K562 (cell line): ENCODE results near the gene PLXNA2. TPM values are rescaled to one million over a fixed set of nuclear protein-coding genes. Genes with fewer than 3 reads are reported as not detected.

Source experiments
- ATAC-seq: fragments of 200-7000 bp; cut with Tn5 transposase; 3 replicates; pipeline ENCODE4 v1.9.1; 2020; ENCODE audit warnings: moderate library complexity
- BruUV-seq: library from RNA; stranded (reverse); fragments of 400-500 nt; replicated peaks from 2 replicates; lab custom pipeline; 2021; lab: Mats Ljungman, UMichigan
- CTCF ChIA-PET: fragments of 300-600 bp; formaldehyde crosslinking; extraction: SDS; loops from one replicate; lab custom pipeline; 2021; ENCODE audit warnings: low intra/inter-chr PET ratio; lab: Yijun Ruan, JAX
- POLR2A ChIA-PET: fragments of 300-600, 350-650 bp; sonication (Branson Sonifier 250); formaldehyde crosslinking; extraction: SDS; loops from one replicate; lab custom pipeline; 2021; ENCODE audit warnings: antibody characterized with exemption, inconsistent platforms; lab: Yijun Ruan, JAX
- DNase-seq, 4 experiments: peaks; one replicate each; pipeline versions ENCODE4 v3.0.0 to v3.0.0-alpha.2; 2011 to 2018; ENCODE audit warnings: low spot score in 3 of 4, mixed read lengths in 3 of 4; ENCODE audit errors: extremely low read depth in 1 of 4
- FAIRE-seq: peaks from 2 replicates; lab custom pipeline; 2011; peaks lifted over from hg19 to GRCh38; lab: Jason Lieb, UNC
- H2AFZ ChIP-seq: 2 replicates; pipeline ENCODE4 v1.6.0; 2011; ENCODE audit warnings: low read depth, low read length, control low read depth, inconsistent platforms
- H3K27ac ChIP-seq: fragments of 200-600 bp; 3 replicates; pipeline ENCODE4 v1.8.0; 2011; ENCODE audit warnings: low read depth, mild to moderate bottlenecking, control low read depth, inconsistent platforms, low read length, moderate library complexity, mixed read lengths; ENCODE audit errors: extremely low read depth
- H3K27me3 ChIP-seq, 2 experiments: fragments of 300-600 bp in 1 of 2; 2 replicates in 1 of 2; 3 replicates in 1 of 2; pipeline versions ENCODE4 v1.6.0 to v1.8.0; 2011; ENCODE audit warnings: inconsistent platforms in 2 of 2, low read length in 2 of 2, mild to moderate bottlenecking in 1 of 2, mixed read lengths in 1 of 2, moderate library complexity in 1 of 2; ENCODE audit not compliant: control insufficient read depth in 2 of 2, insufficient read depth in 2 of 2
- H3K36me3 ChIP-seq: fragments of 300-600 bp; 3 replicates; pipeline ENCODE4 v1.8.0; 2011; ENCODE audit warnings: mild to moderate bottlenecking, low read length, inconsistent platforms; ENCODE audit not compliant: control insufficient read depth, insufficient read depth
- H3K4me1 ChIP-seq, 2 experiments: fragments of 200-600 bp in 1 of 2; replicated peaks in 1 of 2; 2 replicates in 1 of 2; 3 replicates in 1 of 2; pipeline versions ENCODE4 v1.5.1 to v1.8.0; 2011; ENCODE audit warnings: inconsistent platforms in 2 of 2, low read length in 2 of 2, mild to moderate bottlenecking in 1 of 2, mixed read lengths in 1 of 2, moderate library complexity in 1 of 2; ENCODE audit not compliant: control insufficient read depth in 2 of 2, insufficient read depth in 2 of 2
- H3K4me2 ChIP-seq: 2 replicates; pipeline ENCODE4 v1.6.1; 2011; ENCODE audit warnings: low read length, control low read depth, inconsistent platforms, mixed read lengths; ENCODE audit not compliant: insufficient read depth
- H3K4me3 ChIP-seq: fragments of 200-600 bp; sonication (generic), shearing (Covaris generic); 2 replicates; pipeline ENCODE4 v1.5.1; 2016; ENCODE audit warnings: control low read depth, inconsistent platforms
- H3K79me2 ChIP-seq: fragments of 200-600 bp; 3 replicates; pipeline ENCODE4 v1.8.0; 2011; ENCODE audit warnings: low read length, inconsistent platforms; ENCODE audit not compliant: control insufficient read depth, insufficient read depth
- H3K9ac ChIP-seq, 2 experiments: 2 replicates each; pipeline versions ENCODE4 v1.6.0 to v1.6.1; 2011; ENCODE audit warnings: low read depth in 2 of 2, low read length in 2 of 2, control low read depth in 1 of 2, inconsistent platforms in 1 of 2, mild to moderate bottlenecking in 1 of 2, mixed read lengths in 1 of 2; ENCODE audit not compliant: insufficient read depth in 1 of 2
- H3K9me1 ChIP-seq: one replicate; pipeline ENCODE4 v1.6.0; 2011; ENCODE audit warnings: inconsistent platforms, mild to moderate bottlenecking, low read length, moderate library complexity; ENCODE audit not compliant: control insufficient read depth, insufficient read depth
- H3K9me3 ChIP-seq: replicated peaks from 2 replicates; pipeline ENCODE4 v1.5.1; 2011; ENCODE audit warnings: low read depth, low read length, inconsistent platforms; ENCODE audit not compliant: control insufficient read depth, insufficient read depth
- H4K20me1 ChIP-seq: replicated peaks from 2 replicates; pipeline ENCODE4 v1.6.1; 2011; ENCODE audit warnings: low read length, inconsistent platforms, mixed read lengths; ENCODE audit not compliant: control insufficient read depth, insufficient read depth
- ADNP ChIP-seq: fragments of 200-800 bp; sonication (Bioruptor generic); IDR thresholded peaks from 2 replicates; pipeline ENCODE4 v1.6.1; 2016; ENCODE audit warnings: missing genetic modification characterization, missing compliant biosample characterization
- CEBPB ChIP-seq: fragments of 450-650 bp; IDR thresholded peaks from 2 replicates; pipeline ENCODE4 v1.6.1; 2016; ENCODE audit warnings: missing genetic modification characterization, missing compliant biosample characterization
- CTBP1 ChIP-seq: fragments of 450-650 bp; IDR thresholded peaks from 2 replicates; pipeline ENCODE4 v1.6.1; 2016; ENCODE audit warnings: borderline replicate concordance
- ETV6 ChIP-seq, 3 experiments: fragments of 150-350 bp in 1 of 3; sonication (generic) in 1 of 3; formaldehyde crosslinking in 1 of 3; IDR thresholded peaks; 2 replicates each; pipeline versions ENCODE4 v1.6.1 to v1.8.0; 2014 to 2022; ENCODE audit warnings: borderline replicate concordance in 2 of 3, low read depth in 2 of 3, antibody characterized with exemption in 1 of 3, low read length in 1 of 3, mild to moderate bottlenecking in 1 of 3, missing genetic modification reagents in 1 of 3
- NCOR1 ChIP-seq: fragments of 450-650 bp; IDR thresholded peaks from 2 replicates; pipeline ENCODE4 v1.6.1; 2016; ENCODE audit warnings: mild to moderate bottlenecking, moderate library complexity
- NONO ChIP-seq, 2 experiments: fragments of 200-400 bp in 1 of 2; fragments of 450-650 bp in 1 of 2; formaldehyde crosslinking in 1 of 2; IDR thresholded peaks; 2 replicates each; pipeline ENCODE4 v1.6.1; 2017; ENCODE audit warnings: low read depth in 2 of 2, mild to moderate bottlenecking in 2 of 2, moderate library complexity in 2 of 2, low read length in 1 of 2
- PYGO2 ChIP-seq: fragments of 450-650 bp; IDR thresholded peaks from 2 replicates; pipeline ENCODE4 v1.6.1; 2016; ENCODE audit warnings: mild to moderate bottlenecking, missing genetic modification characterization, moderate library complexity, missing compliant biosample characterization
- RCOR1 ChIP-seq, 2 experiments: IDR thresholded peaks; 2 replicates each; pipeline ENCODE4 v1.6.1; 2012; ENCODE audit warnings: low read depth in 2 of 2, low read length in 2 of 2, borderline replicate concordance in 1 of 2, improper control_type of control experiment in 1 of 2
- TARDBP ChIP-seq: fragments of 450-650 bp; IDR thresholded peaks from 2 replicates; pipeline ENCODE4 v1.6.1; 2016
- TEAD4 ChIP-seq, 2 experiments: sonication (generic) in 1 of 2; formaldehyde crosslinking in 1 of 2; IDR thresholded peaks; 2 replicates each; pipeline versions ENCODE4 v1.6.1 to v1.8.0; 2012 to 2022; ENCODE audit warnings: borderline replicate concordance in 1 of 2, inconsistent platforms in 1 of 2, low read length in 1 of 2, mild to moderate bottlenecking in 1 of 2, missing genetic modification reagents in 1 of 2
- YBX1 ChIP-seq: fragments of 450-650 bp; IDR thresholded peaks from 2 replicates; pipeline ENCODE4 v1.7.1; 2016; ENCODE audit warnings: mild to moderate bottlenecking
- ZNF311 ChIP-seq: fragments of 250-450 bp; sonication (Bioruptor Pico); IDR thresholded peaks from 2 replicates; pipeline ENCODE4 v1.4.0; 2020; ENCODE audit warnings: mild to moderate bottlenecking, moderate library complexity
- WGBS: fragments of 100-300 bp; shearing (Covaris generic); methylation state at CpG from one replicate; pipeline ENCODE4 v1.1.6; 2016; ENCODE audit warnings: low coverage, mixed read lengths; ENCODE audit not compliant: insufficient coverage; ENCODE audit errors: missing lambda C conversion rate; 5-methylcytosine and 5-hydroxymethylcytosine counted together
- in situ Hi-C: fragments of 300-500 bp; cut with MboI; formaldehyde crosslinking; loops from 4 replicates; pipeline ENCODE4 v1.15.0; 2018; ENCODE audit warnings: inconsistent platforms, mixed read lengths
- intact Hi-C: fragments of 100-400 bp; cut with micrococcal nuclease; formaldehyde crosslinking; loops from 2 replicates; pipeline ENCODE4 v1.14.2; 2022
- polyA plus RNA-seq, 8 experiments: library from polyadenylated mRNA; depleted of rRNA in 4 of 8; stranded (reverse) in 5 of 8; unstranded in 3 of 8; fragments of >200 nt; fragmentation: Nextera tagmentation in 2 of 8; fragmentation: Illumina TruSeq in 1 of 8; extraction: Ambion mirVana in 2 of 8; extraction: Trizol in 1 of 8; gene quantifications; 2 replicates each; pipeline versions ENCODE4 v1.2.1 to v1.2.3, GENCODE V29; 2011 to 2014; ENCODE audit warnings: inconsistent platforms in 1 of 8, missing spikeins in 1 of 8
- total RNA-seq, 7 experiments: library from RNA; depleted of rRNA in 6 of 7; stranded (reverse); fragments of >200 nt in 6 of 7; fragmentation: Illumina TruSeq in 2 of 7; extraction: Trizol in 2 of 7; gene quantifications; 2 replicates each; pipeline versions ENCODE4 v1.2.1 to v1.2.3, GENCODE V29; 2011 to 2021; ENCODE audit warnings: low replicate concordance in 1 of 7
- TF ChIP-seq, protein P1 (sequence below), 3 experiments: fragments of 200-800 bp in 1 of 3; sonication (Bioruptor generic) in 1 of 3; sonication (generic) in 1 of 3; formaldehyde crosslinking in 1 of 3; IDR thresholded peaks; 2 replicates each; pipeline versions ENCODE4 v1.6.1 to v1.8.0; 2016 to 2022; ENCODE audit warnings: mild to moderate bottlenecking in 2 of 3, missing compliant biosample characterization in 2 of 3, missing genetic modification characterization in 2 of 3, missing genetic modification reagents in 1 of 3
- TF ChIP-seq, protein P2 (sequence below): fragments of 450-650 bp; formaldehyde crosslinking; IDR thresholded peaks from 2 replicates; pipeline ENCODE4 v1.4.0; 2022; ENCODE audit warnings: mild to moderate bottlenecking, moderate library complexity
- TF ChIP-seq, protein P3 (sequence below): IDR thresholded peaks from 2 replicates; pipeline ENCODE4 v1.6.1; 2016; ENCODE audit warnings: missing genetic modification characterization, missing compliant biosample characterization
- TF ChIP-seq, protein P4 (sequence below): fragments of 450-650 bp; IDR thresholded peaks from 2 replicates; pipeline ENCODE4 v1.6.1; 2016

The PLXNA2 gene
- total and polyA plus RNA-seq, 9 of the 15 experiments (the other 6 are each of a cell fraction or from before 2014, with no cell fraction given) = 0.01 to 1.3 (median 0.32) TPM

DNA sequence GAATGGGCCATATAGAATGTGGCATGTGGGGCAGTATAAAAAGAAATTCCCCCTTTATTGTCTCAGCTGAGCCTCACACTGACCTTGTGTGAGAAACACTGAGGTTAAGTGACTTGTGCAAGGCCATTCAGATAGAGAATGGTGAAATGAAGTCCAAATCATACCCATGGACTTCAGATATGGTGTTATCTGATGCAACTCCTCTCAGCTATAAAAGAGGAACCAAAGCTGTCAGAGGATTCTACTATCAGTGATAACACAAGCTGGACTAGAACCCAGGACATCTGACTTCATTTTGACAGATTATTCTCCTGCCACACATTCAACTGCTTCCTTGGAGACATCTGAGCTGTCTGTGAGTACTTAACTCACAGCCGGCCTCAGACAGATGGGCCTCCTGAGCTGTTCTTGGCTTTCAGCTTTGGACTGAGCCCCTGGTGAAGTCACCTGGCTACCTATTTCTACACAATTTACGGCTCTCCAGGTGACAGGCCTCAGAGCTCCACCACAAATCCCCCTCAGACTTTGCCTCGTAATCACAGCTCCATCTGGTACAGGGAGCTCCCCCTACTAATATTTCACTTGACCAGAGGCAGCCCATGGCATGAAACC lies 104.6 kb downstream of the PLXNA2 start:
- Histone ChIP-seq H3K4me1 (peaks cover 0 to 4% of the 10 kb centered on the region in 2 experiments; a peak in 1 of 5 replicates), H3K36me3 (no peaks in the 10 kb centered on the region), H3K27ac (no peak overlapping the region), H3K9me1 (no peaks in the 10 kb centered on the region), H3K9ac (peak overlapping the region in 1 of 2 experiments; percentile 8; a peak in 1 of 4 replicates), H3K9me3 (no peaks in the 10 kb centered on the region), H3K4me3 (no peak overlapping the region), H4K20me1 (no peaks in the 10 kb centered on the region; the same call in 1 of the 2 replicates), H2AFZ (no peak overlapping the region), H3K79me2 (no peaks in the 10 kb centered on the region), H3K27me3 (peaks cover 0 to 15% of the 10 kb centered on the region in 2 experiments; a peak in 2 of 5 replicates), H3K4me2 (no peak overlapping the region)
- in situ Hi-C loops (no loop called here), intact Hi-C loops (no loop called here)
- ChIA-PET CTCF (no interaction called here), POLR2A (interaction anchor here (0.6 to 4.1 kb wide), 10 partner anchors 8 to 1295 kb away, joined by 3 to 14 read pairs (median 3); no protein-coding TSS in a partner anchor)
- BruUV-seq = no TSS peak
- DNase-seq (no peak), FAIRE-seq (no peak), ATAC-seq (no peak)
- 10% methylated on average over 3 of the region's 3 CpGs for WGBS
- TF ChIP-seq RCOR1 (IDR thresholded peaks at IDR 0.05; ENCODE audit: borderline replicate concordance in 1 of 2, low read depth in 2 of 2, low read length in 2 of 2) = peak in 1 of 2 experiments; percentile 56; a peak in 1 of 4 replicates
- no peak for TF ChIP-seq TARDBP
- TF ChIP-seq TEAD4 (IDR thresholded peaks at IDR 0.05; ENCODE audit: low read length) = no peak
- TF ChIP-seq TEAD4 (CRISPR knock-in tag; IDR thresholded peaks at IDR 0.05; ENCODE audit: borderline replicate concordance) = no peak
- TF ChIP-seq PYGO2 (tag) = no peak
- TF ChIP-seq, protein P1, sequence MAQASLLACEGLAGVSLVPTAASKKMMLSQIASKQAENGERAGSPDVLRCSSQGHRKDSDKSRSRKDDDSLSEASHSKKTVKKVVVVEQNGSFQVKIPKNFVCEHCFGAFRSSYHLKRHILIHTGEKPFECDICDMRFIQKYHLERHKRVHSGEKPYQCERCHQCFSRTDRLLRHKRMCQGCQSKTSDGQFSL (CRISPR knock-in tag; IDR thresholded peaks at IDR 0.05) = no peak
- TF ChIP-seq, protein P1 (tag; IDR thresholded peaks at IDR 0.05) = no peak
- TF ChIP-seq CTBP1 = peak; percentile 77; the same call in 1 of the 2 replicates
- peak; percentile 75 for TF ChIP-seq ADNP (tag)
- TF ChIP-seq ETV6 (IDR thresholded peaks at IDR 0.05; ENCODE audit: borderline replicate concordance in 1 of 2, low read depth in 2 of 2, low read length in 1 of 2) = no peak
- no peak for TF ChIP-seq ETV6 (CRISPR knock-in tag; IDR thresholded peaks at IDR 0.05; ENCODE audit: borderline replicate concordance)
- TF ChIP-seq, protein P2, sequence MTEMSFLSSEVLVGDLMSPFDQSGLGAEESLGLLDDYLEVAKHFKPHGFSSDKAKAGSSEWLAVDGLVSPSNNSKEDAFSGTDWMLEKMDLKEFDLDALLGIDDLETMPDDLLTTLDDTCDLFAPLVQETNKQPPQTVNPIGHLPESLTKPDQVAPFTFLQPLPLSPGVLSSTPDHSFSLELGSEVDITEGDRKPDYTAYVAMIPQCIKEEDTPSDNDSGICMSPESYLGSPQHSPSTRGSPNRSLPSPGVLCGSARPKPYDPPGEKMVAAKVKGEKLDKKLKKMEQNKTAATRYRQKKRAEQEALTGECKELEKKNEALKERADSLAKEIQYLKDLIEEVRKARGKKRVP (CRISPR knock-in tag) = peak; percentile 63; the same call in 1 of the 2 replicates
- TF ChIP-seq ZNF311 (CRISPR knock-in tag) = no peak
- TF ChIP-seq, protein P3, sequence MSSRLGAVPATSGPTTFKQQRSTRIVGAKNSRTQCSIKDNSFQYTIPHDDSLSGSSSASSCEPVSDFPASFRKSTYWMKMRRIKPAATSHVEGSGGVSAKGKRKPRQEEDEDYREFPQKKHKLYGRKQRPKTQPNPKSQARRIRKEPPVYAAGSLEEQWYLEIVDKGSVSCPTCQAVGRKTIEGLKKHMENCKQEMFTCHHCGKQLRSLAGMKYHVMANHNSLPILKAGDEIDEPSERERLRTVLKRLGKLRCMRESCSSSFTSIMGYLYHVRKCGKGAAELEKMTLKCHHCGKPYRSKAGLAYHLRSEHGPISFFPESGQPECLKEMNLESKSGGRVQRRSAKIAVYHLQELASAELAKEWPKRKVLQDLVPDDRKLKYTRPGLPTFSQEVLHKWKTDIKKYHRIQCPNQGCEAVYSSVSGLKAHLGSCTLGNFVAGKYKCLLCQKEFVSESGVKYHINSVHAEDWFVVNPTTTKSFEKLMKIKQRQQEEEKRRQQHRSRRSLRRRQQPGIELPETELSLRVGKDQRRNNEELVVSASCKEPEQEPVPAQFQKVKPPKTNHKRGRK (tag) = no peak
- no peak for TF ChIP-seq NCOR1
- TF ChIP-seq, protein P4, sequence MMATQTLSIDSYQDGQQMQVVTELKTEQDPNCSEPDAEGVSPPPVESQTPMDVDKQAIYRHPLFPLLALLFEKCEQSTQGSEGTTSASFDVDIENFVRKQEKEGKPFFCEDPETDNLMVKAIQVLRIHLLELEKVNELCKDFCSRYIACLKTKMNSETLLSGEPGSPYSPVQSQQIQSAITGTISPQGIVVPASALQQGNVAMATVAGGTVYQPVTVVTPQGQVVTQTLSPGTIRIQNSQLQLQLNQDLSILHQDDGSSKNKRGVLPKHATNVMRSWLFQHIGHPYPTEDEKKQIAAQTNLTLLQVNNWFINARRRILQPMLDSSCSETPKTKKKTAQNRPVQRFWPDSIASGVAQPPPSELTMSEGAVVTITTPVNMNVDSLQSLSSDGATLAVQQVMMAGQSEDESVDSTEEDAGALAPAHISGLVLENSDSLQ = peak; percentile 43; the same call in 1 of the 2 replicates
- 0 out of 2 replicates have a peak, but pooled peaks have one; percentile 16 for TF ChIP-seq CEBPB (tag)
- TF ChIP-seq NONO (IDR thresholded peaks at IDR 0.05; ENCODE audit: low read depth in 2 of 2, low read length in 1 of 2) = no peak
- TF ChIP-seq YBX1 = no peak
